Suprapubic skin (tissue), 3 donors: ENCODE results near the gene KIF5C.

ENCODE experiments used
- CTCF ChIP-seq, 2 donors: fragments of 200-600 bp in 1 of 2; fragments of 450-650 bp in 1 of 2; sonication (generic) in 1 of 2; IDR thresholded peaks; one replicate each; pipeline ENCODE4 v1.5.1; 2016 to 2019; ENCODE audit warnings: antibody characterized with exemption in 2 of 2, mild to moderate bottlenecking in 1 of 2, moderate library complexity in 1 of 2
- POLR2A ChIP-seq, 2 donors: fragments of 450-650 bp; IDR thresholded peaks; one replicate each; pipeline ENCODE4 v1.6.1; 2017; ENCODE audit warnings: antibody characterized with exemption in 2 of 2, mild to moderate bottlenecking in 2 of 2, moderate library complexity in 2 of 2

DNA sequence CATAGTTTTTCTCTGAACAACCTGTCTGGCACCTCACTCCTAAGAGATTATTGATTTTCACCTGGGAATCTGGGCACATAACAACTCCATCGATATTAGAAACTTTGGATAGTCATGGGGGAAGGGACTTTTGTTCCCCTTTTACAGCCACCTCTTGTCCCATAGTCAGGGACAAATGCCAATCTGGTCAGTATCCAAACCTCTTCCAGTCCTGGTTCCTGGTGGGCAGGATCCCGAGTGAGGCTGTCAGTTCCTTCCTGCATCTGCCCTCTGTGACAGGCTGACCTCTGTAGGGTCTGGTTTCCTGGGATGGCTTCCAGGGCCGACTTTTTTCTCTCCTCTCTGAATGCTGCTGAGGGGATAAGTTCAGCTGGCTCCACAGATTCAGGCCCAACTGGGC is 11.0 kb downstream of the KIF5C start:
- no peak for TF ChIP-seq POLR2A (IDR thresholded peaks at IDR 0.05)
- no peak for TF ChIP-seq CTCF (IDR thresholded peaks at IDR 0.05)
